GM23248 (cell line): ENCODE results near the gene TRIM37.

Source experiments
- EZH2 ChIP-seq: fragments of 200-600 bp; sonication (generic); IDR thresholded peaks from 2 replicates; pipeline ENCODE4 v1.6.1; 2018; ENCODE audit warnings: antibody characterized with exemption, mild to moderate bottlenecking; ENCODE audit not compliant: insufficient read depth, poor library complexity, severe bottlenecking
- EZH2phosphoT487 ChIP-seq: fragments of 200-600 bp; sonication (generic); IDR thresholded peaks from 2 replicates; pipeline ENCODE4 v1.6.1; 2018; ENCODE audit warnings: antibody characterized with exemption, moderate library complexity, mild to moderate bottlenecking, low read depth; ENCODE audit not compliant: insufficient read depth

GRCh38 chr17:59074494-59074893 lies 32.2 kb downstream of the TRIM37 start:
- TF ChIP-seq EZH2 (no peak), EZH2phosphoT487 (no peak)
